NCI-H446 treated with DMSO at 0.1 percent for 48 hours (cell line): ENCODE results near the gene KRT76.
"Not testable (repeated sequence)": the region's sequence is repeated elsewhere in the genome, so short reads cannot be mapped to it uniquely, and the experiment has no call there.

Experiments
- DNase-seq: peaks from one replicate; lab custom pipeline; 2025; lab: John Stamatoyannopoulos, UW

Gene KRT76

GRCh38 chr12:52759695-52760094 is 17.4 kb downstream of the KRT76 start:
- DNase-seq: no peak

GRCh38 chr12:52759218-52759617 is 17.9 kb downstream of the KRT76 start:
- no peak for DNase-seq

GRCh38 chr12:52757449-52758176 is 19.5 kb downstream of the KRT76 start:
- no peak for DNase-seq

GRCh38 chr12:52756281-52756960 is 20.7 kb downstream of the KRT76 start:
- no peak for DNase-seq

- DNase-seq: no peak
Measured at GRCh38 chr12:52755533-52755932, 21.6 kb downstream of the KRT76 start.

- DNase-seq: no peak
Measured at GRCh38 chr12:52754135-52754534, 23.0 kb downstream of the KRT76 start.

- DNase-seq: no peak
Measured at GRCh38 chr12:52753283-52753682, 23.9 kb downstream of the KRT76 start.

GRCh38 chr12:52752516-52752915 is 24.6 kb downstream of the KRT76 start:
- no peak for DNase-seq

GRCh38 chr12:52751795-52752194 is 25.4 kb downstream of the KRT76 start:
- no peak for DNase-seq

- DNase-seq: not testable (repeated sequence)
Measured at GRCh38 chr12:52750532-52750931, 26.6 kb downstream of the KRT76 start.

- DNase-seq: no peak
Measured at GRCh38 chr12:52749827-52750226, 27.3 kb downstream of the KRT76 start.

- DNase-seq: no peak
Measured at GRCh38 chr12:52748578-52748977, 28.6 kb downstream of the KRT76 start.

- no peak for DNase-seq
Measured at GRCh38 chr12:52745554-52745953, 31.6 kb downstream of the KRT76 start.

- DNase-seq: no peak
Measured at GRCh38 chr12:52744493-52745156, 32.5 kb downstream of the KRT76 start.

GRCh38 chr12:52742822-52743457 is 34.2 kb downstream of the KRT76 start:
- no peak for DNase-seq

- DNase-seq: no peak
Measured at GRCh38 chr12:52742196-52742580, 35.0 kb downstream of the KRT76 start.

- DNase-seq: no peak
Measured at GRCh38 chr12:52741375-52742195, 35.6 kb downstream of the KRT76 start.

- DNase-seq: peak; percentile 1
Measured at GRCh38 chr12:52740584-52740983, 36.6 kb downstream of the KRT76 start.

- no peak for DNase-seq
Measured at GRCh38 chr12:52739963-52740362, 37.2 kb downstream of the KRT76 start.

- DNase-seq: no peak
Measured at GRCh38 chr12:52735816-52736632, 41.1 kb downstream of the KRT76 start.

GRCh38 chr12:52735106-52735505 is 42.0 kb downstream of the KRT76 start:
- no peak for DNase-seq
